C1 segment of cervical spinal cord (tissue), 14 donors: ENCODE measurements around the gene TNMD.

ENCODE experiments used
- DNase-seq, 14 donors: peaks; one replicate each; lab custom pipeline; 2025; lab: John Stamatoyannopoulos, UW

Gene TNMD

GRCh38 chrX:100643956-100644860 lies 59.5 kb downstream of the TNMD start, which contains the start of gene SRPX2:
SRPX2 (plus strand) TSS chrX:100644199; CDS start chrX:100646323, 2,124 bp downstream.
- peak in 1 of 14 donors; percentile 5 for DNase-seq

- no peak for DNase-seq
Measured at GRCh38 chrX:100645106-100645505, 60.4 kb downstream of the TNMD start.

GRCh38 chrX:100647095-100647494 lies 62.4 kb downstream of the TNMD start:
- no peak for DNase-seq

GRCh38 chrX:100647739-100648138 lies 63.0 kb downstream of the TNMD start:
- DNase-seq = no peak

GRCh38 chrX:100648458-100649417 lies 64.0 kb downstream of the TNMD start:
- no peak for DNase-seq
